Prostate gland (tissue), 2 donors: ENCODE results near the gene IRAG1. TPM values are rescaled to one million over a fixed set of nuclear protein-coding genes. Genes with fewer than 3 reads are reported as not detected.

Experiments
- DNase-seq: peaks from one replicate; pipeline ENCODE4 v3.0.0-alpha.2; 2019; ENCODE audit warnings: low spot score
- H3K27ac ChIP-seq, 2 donors: fragments of 200-600 bp; sonication (generic); 2 replicates each; pipeline ENCODE4 v1.5.1; 2017 to 2019
- H3K27me3 ChIP-seq: fragments of 200-600 bp; sonication (generic); replicated peaks from 2 replicates; pipeline ENCODE4 v1.5.1; 2019; ENCODE audit not compliant: insufficient read depth
- H3K36me3 ChIP-seq, 2 donors: fragments of 200-600 bp; sonication (generic); 1 replicate in 1 of 2; 2 replicates in 1 of 2; pipeline versions ENCODE4 v1.5.1 to v1.8.1; 2017 to 2019
- H3K4me1 ChIP-seq: fragments of 200-600 bp; sonication (generic); replicated peaks from 2 replicates; pipeline ENCODE4 v1.5.1; 2019
- H3K4me3 ChIP-seq, 2 donors: fragments of 200-600 bp; sonication (generic); 2 replicates each; pipeline ENCODE4 v1.5.1; 2017 to 2019
- H3K9me3 ChIP-seq: fragments of 200-600 bp; sonication (generic); 2 replicates; pipeline ENCODE4 v1.5.1; 2017
- POLR2A ChIP-seq: fragments of 450-650 bp; IDR thresholded peaks from one replicate; pipeline ENCODE4 v1.6.1; 2016; ENCODE audit warnings: antibody characterized with exemption, mild to moderate bottlenecking
- POLR2AphosphoS5 ChIP-seq: sonication (generic); formaldehyde crosslinking; IDR thresholded peaks from one replicate; pipeline ENCODE4 v1.6.1; 2017; ENCODE audit warnings: antibody characterized with exemption
- WGBS: methylation state at CpG from one replicate; pipeline ENCODE4 v1.1.5; 2018; 5-methylcytosine and 5-hydroxymethylcytosine counted together
- intact Hi-C: fragments of 100-400 bp; cut with DNase I; formaldehyde crosslinking; loops from one replicate; pipeline ENCODE4 v1.14.2; 2022
- total RNA-seq, 2 donors: library from RNA; depleted of rRNA; stranded (reverse); fragments of >200 nt; gene quantifications; one replicate each; pipeline ENCODE4 v1.1.0, GENCODE V29; 2016
- TF ChIP-seq, protein P1 (sequence below), 4 experiments: fragments of 200-600 bp in 2 of 4; fragments of 450-650 bp in 2 of 4; sonication (generic) in 2 of 4; IDR thresholded peaks; 1 replicate in 3 of 4; 2 replicates in 1 of 4; pipeline ENCODE4 v1.5.1; 2016 to 2019; ENCODE audit warnings: antibody characterized with exemption in 4 of 4, mild to moderate bottlenecking in 2 of 4, moderate library complexity in 2 of 4

IRAG1 gene
- total RNA-seq, 2 donors from 2014 or later: 14.7 to 43.6 TPM

DNA sequence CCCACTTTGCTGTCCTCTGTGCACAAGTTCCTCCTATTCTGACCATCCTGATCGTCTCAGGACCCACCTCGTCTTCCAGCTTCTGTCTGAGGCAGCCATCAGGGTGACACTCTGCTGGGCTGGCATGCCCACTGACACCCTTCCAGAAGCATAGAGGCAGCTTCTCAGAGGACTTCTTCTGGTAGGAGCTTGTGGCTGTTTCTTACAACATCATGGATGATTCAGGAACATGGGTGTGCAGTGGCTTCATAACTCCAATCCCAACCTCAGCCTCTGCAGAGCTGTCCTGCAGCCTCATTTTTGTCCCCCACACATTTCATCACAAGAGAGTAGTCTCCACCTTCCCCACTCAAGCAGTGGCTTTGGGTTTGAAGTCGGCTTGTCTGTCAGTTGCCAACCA lies 36.6 kb upstream of the IRAG1 start:
- Histone ChIP-seq H3K4me1 (no peaks in the 10 kb centered on the region), H3K36me3 (no peaks in the 10 kb centered on the region), H3K9me3 (no peaks in the 10 kb centered on the region), H3K27ac (no peak overlapping the region), H3K4me3 (no peak overlapping the region), H3K27me3 (no peaks in the 10 kb centered on the region)
- no peak for DNase-seq
- 92% methylated on average over 3 of the region's 3 CpGs for WGBS
- intact Hi-C loops: loop anchor here (10.0 kb wide), 1 partner anchor 105 kb away; no protein-coding TSS in a partner anchor
- TF ChIP-seq, protein P1, sequence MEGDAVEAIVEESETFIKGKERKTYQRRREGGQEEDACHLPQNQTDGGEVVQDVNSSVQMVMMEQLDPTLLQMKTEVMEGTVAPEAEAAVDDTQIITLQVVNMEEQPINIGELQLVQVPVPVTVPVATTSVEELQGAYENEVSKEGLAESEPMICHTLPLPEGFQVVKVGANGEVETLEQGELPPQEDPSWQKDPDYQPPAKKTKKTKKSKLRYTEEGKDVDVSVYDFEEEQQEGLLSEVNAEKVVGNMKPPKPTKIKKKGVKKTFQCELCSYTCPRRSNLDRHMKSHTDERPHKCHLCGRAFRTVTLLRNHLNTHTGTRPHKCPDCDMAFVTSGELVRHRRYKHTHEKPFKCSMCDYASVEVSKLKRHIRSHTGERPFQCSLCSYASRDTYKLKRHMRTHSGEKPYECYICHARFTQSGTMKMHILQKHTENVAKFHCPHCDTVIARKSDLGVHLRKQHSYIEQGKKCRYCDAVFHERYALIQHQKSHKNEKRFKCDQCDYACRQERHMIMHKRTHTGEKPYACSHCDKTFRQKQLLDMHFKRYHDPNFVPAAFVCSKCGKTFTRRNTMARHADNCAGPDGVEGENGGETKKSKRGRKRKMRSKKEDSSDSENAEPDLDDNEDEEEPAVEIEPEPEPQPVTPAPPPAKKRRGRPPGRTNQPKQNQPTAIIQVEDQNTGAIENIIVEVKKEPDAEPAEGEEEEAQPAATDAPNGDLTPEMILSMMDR (IDR thresholded peaks at IDR 0.05): no peak
- no peak for TF ChIP-seq POLR2A
- no peak for TF ChIP-seq POLR2AphosphoS5

DNA sequence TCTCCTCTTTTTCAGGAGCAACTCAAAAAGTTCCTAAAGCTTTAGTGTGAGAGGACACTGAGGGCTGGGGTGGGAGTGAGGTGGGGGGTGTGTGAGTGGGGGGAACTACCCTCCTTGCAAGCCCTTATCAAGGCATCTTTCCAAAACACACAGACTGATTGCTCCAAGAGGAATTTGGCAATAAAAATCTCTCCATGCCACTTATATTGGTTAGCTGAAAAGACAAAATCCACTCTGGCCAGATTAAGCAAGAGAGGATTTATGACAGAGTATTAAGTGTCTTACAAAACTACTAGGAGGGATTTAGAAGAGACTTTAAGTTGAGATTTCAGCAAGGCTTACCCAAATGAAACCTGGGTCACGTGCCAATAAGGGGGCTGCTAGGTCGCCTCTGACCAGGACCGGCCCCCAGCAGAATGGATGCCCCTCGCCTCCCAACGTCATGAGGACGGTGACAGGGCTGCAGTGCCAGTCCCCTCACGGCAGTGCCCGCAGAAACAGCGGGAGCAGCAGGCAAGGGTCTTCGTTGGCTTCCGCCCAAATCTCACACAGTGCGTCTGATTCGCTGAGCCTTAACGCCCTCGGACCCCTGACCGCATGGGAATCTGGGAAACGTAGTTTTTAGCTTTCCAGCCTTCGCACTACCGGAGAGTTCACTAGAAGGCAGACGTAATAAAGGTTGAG lies 35.4 kb upstream of the IRAG1 start:
- Histone ChIP-seq H3K9me3 (no peaks in the 10 kb centered on the region), H3K36me3 (no peaks in the 10 kb centered on the region), H3K27ac (peak overlapping the region in 1 of 2 donors; percentile 14), H3K27me3 (no peaks in the 10 kb centered on the region), H3K4me3 (no peak overlapping the region), H3K4me1 (no peaks in the 10 kb centered on the region)
- intact Hi-C loops: loop anchor here (5.0 kb wide), 3 partner anchors 37 to 152 kb away; partner anchors contain the start of gene IRAG1
- no peak for TF ChIP-seq POLR2AphosphoS5
- no peak for TF ChIP-seq POLR2A
- TF ChIP-seq, protein P1 (IDR thresholded peaks at IDR 0.05): no peak
- 41% methylated on average over 20 of the region's 20 CpGs for WGBS
- DNase-seq: no peak

DNA sequence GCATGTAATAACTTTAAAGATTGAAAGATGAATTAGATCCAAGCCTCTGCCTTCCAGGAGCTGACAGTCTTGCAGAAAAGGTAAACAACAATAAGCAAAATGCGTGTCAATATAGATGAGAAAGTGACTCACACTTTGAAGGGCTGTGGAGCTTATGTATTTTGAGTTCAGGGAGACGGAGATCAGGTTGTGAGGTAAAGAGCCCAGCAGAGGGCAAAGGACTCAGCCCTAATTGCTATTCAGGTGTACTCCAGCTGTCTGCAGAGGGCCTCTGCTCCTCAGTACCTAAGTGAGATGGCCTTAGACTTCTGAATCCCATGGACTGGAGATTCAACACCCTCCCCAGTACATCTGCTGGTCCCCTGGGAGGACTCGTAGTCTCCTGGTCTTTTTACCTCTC lies 34.6 kb upstream of the IRAG1 start:
- WGBS: 83% methylated on average over 3 of the region's 3 CpGs
- intact Hi-C loops: loop anchor here (5.0 kb wide), 3 partner anchors 36 to 151 kb away; partner anchors contain the start of gene IRAG1
- Histone ChIP-seq H3K4me3 (no peak overlapping the region), H3K4me1 (no peaks in the 10 kb centered on the region), H3K27me3 (no peaks in the 10 kb centered on the region), H3K36me3 (no peaks in the 10 kb centered on the region), H3K9me3 (no peaks in the 10 kb centered on the region), H3K27ac (no peak overlapping the region)
- TF ChIP-seq, protein P1 (IDR thresholded peaks at IDR 0.05): no peak
- TF ChIP-seq POLR2AphosphoS5 (no peak), POLR2A (no peak)
- DNase-seq: no peak

DNA sequence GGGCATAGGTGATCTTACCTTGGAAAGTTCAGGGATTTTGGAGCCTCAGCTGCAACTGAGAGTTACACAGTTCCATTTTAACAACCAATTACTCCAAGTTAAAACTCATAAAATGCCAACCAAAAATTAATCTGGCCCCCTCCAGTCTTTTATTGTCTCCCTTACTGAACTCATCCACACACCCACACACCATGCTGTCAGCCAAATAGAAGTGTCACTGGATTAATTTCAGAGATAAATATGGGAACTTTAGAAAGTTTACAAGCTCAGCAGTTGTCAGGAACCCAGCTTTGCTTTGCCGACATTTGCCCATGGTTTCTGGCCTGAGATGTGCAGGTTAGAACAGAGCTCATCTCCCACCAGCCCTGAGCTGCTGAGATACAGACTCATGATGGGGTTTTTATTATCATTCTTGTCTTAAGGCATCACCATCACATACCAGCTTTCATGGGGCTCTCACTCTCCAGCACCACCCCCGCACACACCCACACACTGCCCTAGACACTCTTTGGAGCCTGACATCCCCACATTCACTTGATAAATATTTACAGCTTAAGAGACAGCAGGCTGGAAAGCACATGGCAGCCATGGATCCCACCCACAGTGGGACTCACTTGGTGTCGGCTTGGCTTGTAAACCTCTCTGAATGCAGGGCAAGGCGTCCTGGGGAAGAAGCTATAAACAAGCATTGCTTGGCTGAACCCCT lies 33.7 kb upstream of the IRAG1 start:
- no peaks in the 10 kb centered on the region for H3K27me3 ChIP-seq
- no peaks in the 10 kb centered on the region for H3K36me3 ChIP-seq
- DNase-seq: no peak
- H3K4me3 ChIP-seq: no peak overlapping the region
- intact Hi-C loops: loop anchor here (5.0 kb wide), 3 partner anchors 35 to 150 kb away; partner anchors contain the start of gene IRAG1
- H3K27ac ChIP-seq: no peak overlapping the region
- H3K9me3 ChIP-seq: no peaks in the 10 kb centered on the region
- 34% methylated on average over 4 of the region's 4 CpGs for WGBS
- TF ChIP-seq POLR2A: no peak
- TF ChIP-seq, protein P1 (IDR thresholded peaks at IDR 0.05): no peak
- TF ChIP-seq POLR2AphosphoS5: peak; percentile 20
- no peaks in the 10 kb centered on the region for H3K4me1 ChIP-seq
